Astrocyte (in vitro differentiated cells and primary cell): ENCODE results near the gene OS9.

Experiments
- EZH2 ChIP-seq: IDR thresholded peaks from 2 replicates; pipeline ENCODE4 v1.6.1; 2012; ENCODE audit warnings: mild to moderate bottlenecking, low read length, inconsistent platforms; ENCODE audit not compliant: insufficient read depth
- TF ChIP-seq, protein P1 (sequence below): IDR thresholded peaks from 2 replicates; pipeline ENCODE4 v1.5.1; 2011; ENCODE audit warnings: low read depth, mild to moderate bottlenecking, inconsistent platforms, low read length, moderate library complexity; ENCODE audit not compliant: insufficient read depth

DNA sequence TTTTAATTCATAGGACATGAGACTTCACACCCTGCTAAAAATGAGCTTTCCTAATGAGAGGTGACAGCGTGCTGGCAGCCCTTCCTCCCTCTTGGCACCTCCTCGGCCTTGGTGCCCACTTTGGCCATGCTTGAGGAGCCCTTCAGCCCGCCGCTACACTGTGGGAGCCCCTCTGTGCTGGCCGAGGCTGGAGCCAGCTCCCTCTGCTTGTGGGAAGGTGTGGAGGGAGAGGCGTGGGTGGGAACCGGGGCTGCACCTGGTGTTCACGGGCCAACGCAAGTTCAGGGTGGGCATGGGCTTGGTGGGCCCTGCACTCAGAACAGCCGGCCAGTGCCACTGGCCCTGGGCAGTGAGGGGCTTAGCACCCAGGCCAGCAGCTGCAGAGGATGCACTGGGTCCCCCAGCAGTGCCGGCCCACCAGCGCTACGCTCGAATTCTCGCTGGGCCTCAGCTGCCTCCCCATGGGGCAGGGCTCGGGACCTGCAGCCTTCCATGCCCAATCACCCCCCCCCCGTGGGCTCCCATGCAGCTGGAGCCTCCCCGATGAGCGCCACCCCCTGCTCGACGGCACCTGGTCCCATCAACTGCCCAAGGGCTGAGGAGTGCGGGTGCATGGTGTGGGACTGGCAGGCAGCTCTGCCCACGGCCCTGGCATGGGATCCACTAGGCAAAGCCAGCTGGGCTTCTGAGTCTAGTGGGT, 38.2 kb upstream of the OS9 start:
- TF ChIP-seq, protein P1, sequence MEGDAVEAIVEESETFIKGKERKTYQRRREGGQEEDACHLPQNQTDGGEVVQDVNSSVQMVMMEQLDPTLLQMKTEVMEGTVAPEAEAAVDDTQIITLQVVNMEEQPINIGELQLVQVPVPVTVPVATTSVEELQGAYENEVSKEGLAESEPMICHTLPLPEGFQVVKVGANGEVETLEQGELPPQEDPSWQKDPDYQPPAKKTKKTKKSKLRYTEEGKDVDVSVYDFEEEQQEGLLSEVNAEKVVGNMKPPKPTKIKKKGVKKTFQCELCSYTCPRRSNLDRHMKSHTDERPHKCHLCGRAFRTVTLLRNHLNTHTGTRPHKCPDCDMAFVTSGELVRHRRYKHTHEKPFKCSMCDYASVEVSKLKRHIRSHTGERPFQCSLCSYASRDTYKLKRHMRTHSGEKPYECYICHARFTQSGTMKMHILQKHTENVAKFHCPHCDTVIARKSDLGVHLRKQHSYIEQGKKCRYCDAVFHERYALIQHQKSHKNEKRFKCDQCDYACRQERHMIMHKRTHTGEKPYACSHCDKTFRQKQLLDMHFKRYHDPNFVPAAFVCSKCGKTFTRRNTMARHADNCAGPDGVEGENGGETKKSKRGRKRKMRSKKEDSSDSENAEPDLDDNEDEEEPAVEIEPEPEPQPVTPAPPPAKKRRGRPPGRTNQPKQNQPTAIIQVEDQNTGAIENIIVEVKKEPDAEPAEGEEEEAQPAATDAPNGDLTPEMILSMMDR, result no peak
- no peak for TF ChIP-seq EZH2
